AG09319 (cell line): ENCODE results near the gene MIS18BP1.

Experiments used
- DNase-seq: peaks from one replicate; pipeline ENCODE4 v3.0.0-alpha.2; 2010; ENCODE audit warnings: low read depth; ENCODE audit errors: extremely low read depth
- CTCF ChIP-seq: IDR thresholded peaks from 2 replicates; pipeline ENCODE4 v1.5.1; 2011; ENCODE audit warnings: low read depth, mild to moderate bottlenecking, inconsistent platforms, low read length, moderate library complexity

The MIS18BP1 gene

GRCh38 chr14:45181806-45182205 lies 71.2 kb downstream of the MIS18BP1 start:
- no peak for TF ChIP-seq CTCF
- DNase-seq, result no peak

GRCh38 chr14:45181329-45181728 lies 71.7 kb downstream of the MIS18BP1 start:
- no peak for DNase-seq

GRCh38 chr14:45177076-45177475 lies 75.9 kb downstream of the MIS18BP1 start:
- TF ChIP-seq CTCF, result no peak
- peak; percentile 46 for DNase-seq

More at GRCh38 chr14:45181329-45181728, 71.7 kb downstream of the MIS18BP1 start:
- no peak for TF ChIP-seq CTCF

GRCh38 chr14:45169906-45170305 lies 83.1 kb downstream of the MIS18BP1 start:
- no peak for DNase-seq
- TF ChIP-seq CTCF, result no peak

- TF ChIP-seq CTCF, result no peak
- DNase-seq, result no peak
These were observed 96.9 kb downstream of the MIS18BP1 start for GRCh38 chr14:45156067-45156466.
